Spleen (tissue), 7 donors: ENCODE measurements around the gene MCOLN1.

Experiments used
- CTCF ChIP-seq, 11 experiments: fragments of 200-600 bp in 7 of 11; fragments of 450-650 bp in 4 of 11; sonication (generic) in 4 of 11; IDR thresholded peaks in 8 of 11; conservative IDR thresholded peaks in 3 of 11; 1 replicate in 7 of 11; 2 replicates in 4 of 11; pipeline versions ENCODE4 v1.4.0 to v1.8.0; 2016 to 2021; ENCODE audit warnings: antibody characterized with exemption in 11 of 11, inconsistent platforms in 4 of 11, mild to moderate bottlenecking in 1 of 11
- POLR2A ChIP-seq, 3 donors: fragments of 450-650 bp; IDR thresholded peaks; one replicate each; pipeline ENCODE4 v1.5.1; 2017; ENCODE audit warnings: antibody characterized with exemption in 3 of 3, mild to moderate bottlenecking in 1 of 3
- donor health status: DM: no; HTN: no; CAD: no; lungs with moderate emphysema.
- donor health status: DM: no; HTN: no; CAD: no.
- donor health status: DM: no; HTN: no; CAD: no.

- TF ChIP-seq CTCF (IDR thresholded peaks at IDR 0.05 in 8 of 11, conservative IDR thresholded peaks at IDR 0.05 in 3 of 11) = no peak
- TF ChIP-seq POLR2A (IDR thresholded peaks at IDR 0.05) = no peak
Observed at GRCh38 chr19:7483720-7484201, 38.7 kb upstream of the MCOLN1 start.
